Transverse colon (tissue), 4 donors: ENCODE data around the gene QKI. TPM values are rescaled to one million over a fixed set of nuclear protein-coding genes. Genes with fewer than 3 reads are reported as not detected.

Experiments used
- DNase-seq: peaks from one replicate; pipeline ENCODE4 v3.0.0-alpha.2; 2019
- H3K27ac ChIP-seq, 4 donors: fragments of 200-600 bp; sonication (generic); 2 replicates each; pipeline ENCODE4 v1.5.1; 2016 to 2018; ENCODE audit warnings: inconsistent platforms in 4 of 4
- H3K27me3 ChIP-seq: fragments of 200-600 bp; sonication (generic); 2 replicates; pipeline ENCODE4 v1.5.1; 2017; ENCODE audit warnings: inconsistent platforms
- H3K36me3 ChIP-seq, 4 donors: fragments of 200-600 bp; sonication (generic); 2 replicates each; pipeline ENCODE4 v1.5.1; 2017 to 2019; ENCODE audit warnings: inconsistent platforms in 4 of 4
- H3K4me1 ChIP-seq, 4 donors: fragments of 200-600 bp; sonication (generic); 2 replicates each; pipeline ENCODE4 v1.5.1; 2017 to 2020; ENCODE audit warnings: inconsistent platforms in 4 of 4
- H3K4me3 ChIP-seq, 4 donors: fragments of 200-600 bp; sonication (generic); 1 replicate in 1 of 4; 2 replicates in 3 of 4; pipeline versions ENCODE4 v1.5.1 to v1.6.1; 2017 to 2019; ENCODE audit warnings: inconsistent platforms in 4 of 4
- H3K9me3 ChIP-seq, 2 donors: fragments of 200-600 bp; sonication (generic); 2 replicates each; pipeline ENCODE4 v1.5.1; 2017 to 2019; ENCODE audit warnings: inconsistent platforms in 2 of 2
- CTCF ChIP-seq, 5 experiments: fragments of 200-600 bp in 3 of 5; fragments of 450-650 bp in 2 of 5; sonication (generic) in 3 of 5; IDR thresholded peaks; 1 replicate in 2 of 5; 2 replicates in 3 of 5; pipeline ENCODE4 v1.5.1; 2016 to 2017; ENCODE audit warnings: antibody characterized with exemption in 5 of 5, inconsistent platforms in 3 of 5, mild to moderate bottlenecking in 2 of 5, moderate library complexity in 1 of 5
- EP300 ChIP-seq: sonication (generic); formaldehyde crosslinking; IDR thresholded peaks from one replicate; pipeline ENCODE4 v1.6.1; 2017; ENCODE audit warnings: antibody characterized with exemption, low read depth
- POLR2A ChIP-seq: fragments of 450-650 bp; IDR thresholded peaks from one replicate; pipeline ENCODE4 v1.6.1; 2016; ENCODE audit warnings: antibody characterized with exemption, mild to moderate bottlenecking, moderate library complexity
- POLR2AphosphoS5 ChIP-seq, 3 donors: sonication (generic); formaldehyde crosslinking; IDR thresholded peaks; one replicate each; pipeline ENCODE4 v1.6.1; 2016; ENCODE audit warnings: antibody characterized with exemption in 3 of 3
- WGBS, 2 donors: methylation state at CpG; one replicate each; pipeline ENCODE4 v1.1.5; 2018; ENCODE audit warnings: low coverage in 1 of 2; 5-methylcytosine and 5-hydroxymethylcytosine counted together
- in situ Hi-C, 4 donors: fragments of 200-750 bp; cut with MboI; loops; one replicate each; pipeline versions ENCODE4 v1.15.0 to v1.15.1; 2017; ENCODE audit warnings: low sequenced_read_pairs in 3 of 4, low pct_ligation_motif_present in 1 of 4, low pct_unique_long_range_greater_than_20kb in 1 of 4
- intact Hi-C: fragments of 100-400 bp; cut with DNase I; formaldehyde crosslinking; loops from one replicate; pipeline ENCODE4 v1.15.1; 2023; ENCODE audit warnings: low total_unique reads
- total RNA-seq, 4 donors: library from RNA; depleted of rRNA; stranded (reverse); fragments of >200 nt; gene quantifications; one replicate each; pipeline ENCODE4 v1.1.0, GENCODE V29; 2016

QKI gene
- total RNA-seq, 4 donors from 2014 or later = 8.4 to 41.8 (median 22.7) TPM

GRCh38 chr6:163459007-163459406, 44.5 kb downstream of the QKI start:
- no peaks in the 10 kb centered on the region for H3K27me3 ChIP-seq
- H3K36me3 ChIP-seq = no peaks in the 10 kb centered on the region
- H3K4me3 ChIP-seq = no peak overlapping the region
- no peak for TF ChIP-seq POLR2A
- TF ChIP-seq EP300 = no peak
- TF ChIP-seq CTCF (IDR thresholded peaks at IDR 0.05) = no peak
- TF ChIP-seq POLR2AphosphoS5 (IDR thresholded peaks at IDR 0.05) = no peak
- no peak overlapping the region for H3K27ac ChIP-seq
- no peak for DNase-seq
- H3K4me1 ChIP-seq = peaks cover 0 to 46% (median 7%) of the 10 kb centered on the region in 4 donors
- H3K9me3 ChIP-seq = no peaks in the 10 kb centered on the region
- intact Hi-C loops = no loop called here
- WGBS, 2 donors = 94 to 100% methylated on average over 1 to 2 of the region's 2 CpGs
- in situ Hi-C loops = no loop called here

- H3K4me3 ChIP-seq = no peak overlapping the region
These were observed 45.0 kb downstream of the QKI start for GRCh38 chr6:163459536-163459935.

GRCh38 chr6:163460307-163460782, 45.8 kb downstream of the QKI start:
- TF ChIP-seq POLR2AphosphoS5 (IDR thresholded peaks at IDR 0.05) (no peak), EP300 (no peak), CTCF (IDR thresholded peaks at IDR 0.05) (no peak), POLR2A (no peak)
- intact Hi-C loops (no loop called here), in situ Hi-C loops (no loop called here)
- H3K36me3 ChIP-seq = no peaks in the 10 kb centered on the region
- H3K27me3 ChIP-seq = no peaks in the 10 kb centered on the region
- DNase-seq = no peak
- peak overlapping the region; percentile 32 to 61 (median 36) for H3K27ac ChIP-seq
- H3K4me3 ChIP-seq = peak overlapping the region in 3 of 4 donors; percentile 2 to 43 (median 3)
- H3K9me3 ChIP-seq = no peaks in the 10 kb centered on the region
- H3K4me1 ChIP-seq = peaks cover 0 to 46% (median 7%) of the 10 kb centered on the region in 4 donors
- 16 to 49% methylated on average over 3 to 5 of the region's 5 CpGs for WGBS, 2 donors

More at GRCh38 chr6:163459536-163459935, 45.0 kb downstream of the QKI start:
- in situ Hi-C loops (no loop called here), intact Hi-C loops (no loop called here)
- WGBS, 2 donors = 79 to 89% methylated on average over 2 of the region's 2 CpGs
- TF ChIP-seq CTCF (IDR thresholded peaks at IDR 0.05) = no peak
- no peak for TF ChIP-seq EP300
- no peak for TF ChIP-seq POLR2AphosphoS5 (IDR thresholded peaks at IDR 0.05)
- TF ChIP-seq POLR2A = no peak
- H3K27me3 ChIP-seq = no peaks in the 10 kb centered on the region
- peaks cover 0 to 46% (median 7%) of the 10 kb centered on the region in 4 donors for H3K4me1 ChIP-seq
- DNase-seq = no peak
- H3K36me3 ChIP-seq = no peaks in the 10 kb centered on the region
- H3K9me3 ChIP-seq = no peaks in the 10 kb centered on the region
- H3K27ac ChIP-seq = peak overlapping the region in 2 of 4 donors; percentile 36 to 61

GRCh38 chr6:163461696-163462095, 47.2 kb downstream of the QKI start:
- no peak for DNase-seq
- 91 to 93% methylated on average over 3 of the region's 3 CpGs for WGBS, 2 donors
- Histone ChIP-seq H3K4me1 (peaks cover 0 to 46% (median 7%) of the 10 kb centered on the region in 4 donors), H3K27ac (no peak overlapping the region), H3K9me3 (no peaks in the 10 kb centered on the region), H3K27me3 (no peaks in the 10 kb centered on the region), H3K36me3 (no peaks in the 10 kb centered on the region), H3K4me3 (no peak overlapping the region)
- no peak for TF ChIP-seq EP300
- no peak for TF ChIP-seq POLR2AphosphoS5 (IDR thresholded peaks at IDR 0.05)
- no peak for TF ChIP-seq CTCF (IDR thresholded peaks at IDR 0.05)
- no peak for TF ChIP-seq POLR2A
- intact Hi-C loops = no loop called here
- in situ Hi-C loops = no loop called here
